OCI-LY3 (cell line): ENCODE results near the gene GRIP2.

Experiments
- CTCF ChIP-seq: fragments of 200-600, 300-600 bp; sonication (generic); IDR thresholded peaks from 2 replicates; pipeline ENCODE4 v1.5.1; 2014; ENCODE audit warnings: antibody characterized with exemption, low read length, low read depth
- EZH2phosphoT487 ChIP-seq: fragments of 200-600 bp; shearing (Covaris generic); IDR thresholded peaks from 2 replicates; pipeline ENCODE4 v1.6.1; 2018; ENCODE audit warnings: antibody characterized with exemption, mixed run types, low read depth

GRCh38 chr3:14569474-14570000, 29.4 kb upstream of the GRIP2 start:
- TF ChIP-seq EZH2phosphoT487 (no peak), CTCF (no peak)
